Measurements from ENCODE around the gene CNR2.
"Not testable (repeated sequence)": the region's sequence is repeated elsewhere in the genome, so short reads cannot be mapped to it uniquely, and the experiment has no call there.

Gene CNR2

GRCh38 chr1:23913212-23913880, at the start of gene CNR2:
Gene CNR2, minus strand, starts transcription at chr1:23913362. Its CDS starts 37,745 bp downstream, at chr1:23875617.
- DNase-seq (ENCODE audit: low read depth in 1 of 2, low spot score in 1 of 2), result no peak

GRCh38 chr1:23960291-23961020, 47.3 kb upstream of the CNR2 start:
- DNase-seq (ENCODE audit: low read depth in 1 of 2, low spot score in 1 of 2), result no peak

- peak; percentile 92 to 95 for DNase-seq (ENCODE audit: low read depth in 1 of 2, low spot score in 1 of 2)
These were observed 46.5 kb upstream of the CNR2 start, which contains the start of gene PNRC2 for GRCh38 chr1:23959461-23960290. Gene PNRC2, plus strand, starts transcription at chr1:23959828. Its CDS starts 1,630 bp downstream, at chr1:23961458.

GRCh38 chr1:23958810-23959460, 45.8 kb upstream of the CNR2 start:
- peak; percentile 75 to 84 for DNase-seq (ENCODE audit: low read depth in 1 of 2, low spot score in 1 of 2)

- not testable (repeated sequence) for DNase-seq (ENCODE audit: low read depth in 1 of 2, low spot score in 1 of 2)
These were observed 45.1 kb upstream of the CNR2 start for GRCh38 chr1:23958040-23958809.

- DNase-seq (ENCODE audit: low read depth in 1 of 2, low spot score in 1 of 2), result no peak
These were observed 43.9 kb upstream of the CNR2 start for GRCh38 chr1:23957096-23957495.

- no peak for DNase-seq (ENCODE audit: low read depth in 1 of 2, low spot score in 1 of 2)
These were observed 39.9 kb upstream of the CNR2 start for GRCh38 chr1:23953020-23953419.

- no peak for DNase-seq (ENCODE audit: low read depth in 1 of 2, low spot score in 1 of 2)
These were observed 34.2 kb upstream of the CNR2 start for GRCh38 chr1:23947366-23947765.

GRCh38 chr1:23936481-23937176, 23.5 kb upstream of the CNR2 start:
- DNase-seq (ENCODE audit: low read depth in 1 of 2, low spot score in 1 of 2), result no peak

GRCh38 chr1:23931491-23931880, 18.3 kb upstream of the CNR2 start:
- DNase-seq (ENCODE audit: low read depth in 1 of 2, low spot score in 1 of 2), result no peak

- DNase-seq (ENCODE audit: low read depth in 1 of 2, low spot score in 1 of 2), result no peak
These were observed 17.8 kb upstream of the CNR2 start for GRCh38 chr1:23930861-23931490.

GRCh38 chr1:23930270-23930669, 17.1 kb upstream of the CNR2 start:
- DNase-seq (ENCODE audit: low read depth in 1 of 2, low spot score in 1 of 2), result no peak

- DNase-seq (ENCODE audit: low read depth in 1 of 2, low spot score in 1 of 2), result no peak
These were observed 15.6 kb upstream of the CNR2 start for GRCh38 chr1:23928789-23929188.

GRCh38 chr1:23927097-23927496, 13.9 kb upstream of the CNR2 start:
- DNase-seq (ENCODE audit: low read depth in 1 of 2, low spot score in 1 of 2), result no peak

- no peak for DNase-seq (ENCODE audit: low read depth in 1 of 2, low spot score in 1 of 2)
These were observed 12.1 kb upstream of the CNR2 start for GRCh38 chr1:23925279-23925678.

- no peak for DNase-seq (ENCODE audit: low read depth in 1 of 2, low spot score in 1 of 2)
These were observed 11.4 kb upstream of the CNR2 start for GRCh38 chr1:23924601-23925000.

GRCh38 chr1:23923592-23924499, 10.7 kb upstream of the CNR2 start:
- DNase-seq (ENCODE audit: low read depth in 1 of 2, low spot score in 1 of 2), result no peak

- no peak for DNase-seq (ENCODE audit: low read depth in 1 of 2, low spot score in 1 of 2)
These were observed 9.3 kb upstream of the CNR2 start for GRCh38 chr1:23922321-23922943.

All from activated T-helper 1 cell treated with anti-CD3 and anti-CD28 coated beads, Interleukin-2, amount 50 U/mL, for 16 hours (primary cell).